Panc1 (cell line): Measurements from ENCODE around the gene PCYT1B.

ENCODE experiments used
- POLR2AphosphoS5 ChIP-seq: IDR thresholded peaks from 2 replicates; pipeline ENCODE4 v1.6.1; 2012; ENCODE audit warnings: mild to moderate bottlenecking, low read depth, low read length, moderate library complexity
- SIN3A ChIP-seq: IDR thresholded peaks from 2 replicates; pipeline ENCODE4 v1.6.1; 2012; ENCODE audit warnings: low read depth, mild to moderate bottlenecking, low read length, moderate library complexity, borderline replicate concordance; ENCODE audit not compliant: insufficient read depth
- TCF7L2 ChIP-seq: IDR thresholded peaks from 2 replicates; pipeline ENCODE4 v1.6.1; 2011; ENCODE audit warnings: mild to moderate bottlenecking, low read depth, low read length, inconsistent platforms
- TF ChIP-seq, protein P1 (sequence below), 2 experiments: IDR thresholded peaks; 2 replicates each; pipeline ENCODE4 v1.6.1; 2011 to 2012; ENCODE audit warnings: low read depth in 2 of 2, control low read depth in 1 of 2, low read length in 1 of 2, mild to moderate bottlenecking in 1 of 2, moderate library complexity in 1 of 2; ENCODE audit not compliant: insufficient read depth in 1 of 2
- TF ChIP-seq, protein P2 (sequence below): fragments of 450-650 bp; IDR thresholded peaks from 2 replicates; pipeline ENCODE4 v1.5.1; 2017; ENCODE audit warnings: mild to moderate bottlenecking

DNA sequence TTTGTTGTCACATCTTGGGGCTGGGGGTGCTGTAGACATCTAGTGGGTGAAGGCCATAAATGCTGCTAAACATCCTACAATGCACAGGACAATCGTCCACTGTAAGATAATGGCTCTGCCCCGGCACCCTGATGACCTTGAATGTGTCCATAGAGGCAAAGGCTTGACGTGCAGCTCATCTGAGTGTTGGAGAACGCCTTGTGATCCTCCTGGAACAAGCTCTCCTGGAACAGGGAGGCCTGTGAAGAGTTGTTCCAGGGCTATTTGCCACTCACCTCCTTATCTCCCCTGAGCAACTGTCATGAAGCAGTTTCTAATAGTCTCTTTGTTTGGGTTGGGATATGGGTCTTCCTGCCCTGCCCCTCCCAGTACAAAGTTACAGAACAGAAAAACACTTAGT lies 15.2 kb upstream of the PCYT1B start:
- TF ChIP-seq, protein P1, sequence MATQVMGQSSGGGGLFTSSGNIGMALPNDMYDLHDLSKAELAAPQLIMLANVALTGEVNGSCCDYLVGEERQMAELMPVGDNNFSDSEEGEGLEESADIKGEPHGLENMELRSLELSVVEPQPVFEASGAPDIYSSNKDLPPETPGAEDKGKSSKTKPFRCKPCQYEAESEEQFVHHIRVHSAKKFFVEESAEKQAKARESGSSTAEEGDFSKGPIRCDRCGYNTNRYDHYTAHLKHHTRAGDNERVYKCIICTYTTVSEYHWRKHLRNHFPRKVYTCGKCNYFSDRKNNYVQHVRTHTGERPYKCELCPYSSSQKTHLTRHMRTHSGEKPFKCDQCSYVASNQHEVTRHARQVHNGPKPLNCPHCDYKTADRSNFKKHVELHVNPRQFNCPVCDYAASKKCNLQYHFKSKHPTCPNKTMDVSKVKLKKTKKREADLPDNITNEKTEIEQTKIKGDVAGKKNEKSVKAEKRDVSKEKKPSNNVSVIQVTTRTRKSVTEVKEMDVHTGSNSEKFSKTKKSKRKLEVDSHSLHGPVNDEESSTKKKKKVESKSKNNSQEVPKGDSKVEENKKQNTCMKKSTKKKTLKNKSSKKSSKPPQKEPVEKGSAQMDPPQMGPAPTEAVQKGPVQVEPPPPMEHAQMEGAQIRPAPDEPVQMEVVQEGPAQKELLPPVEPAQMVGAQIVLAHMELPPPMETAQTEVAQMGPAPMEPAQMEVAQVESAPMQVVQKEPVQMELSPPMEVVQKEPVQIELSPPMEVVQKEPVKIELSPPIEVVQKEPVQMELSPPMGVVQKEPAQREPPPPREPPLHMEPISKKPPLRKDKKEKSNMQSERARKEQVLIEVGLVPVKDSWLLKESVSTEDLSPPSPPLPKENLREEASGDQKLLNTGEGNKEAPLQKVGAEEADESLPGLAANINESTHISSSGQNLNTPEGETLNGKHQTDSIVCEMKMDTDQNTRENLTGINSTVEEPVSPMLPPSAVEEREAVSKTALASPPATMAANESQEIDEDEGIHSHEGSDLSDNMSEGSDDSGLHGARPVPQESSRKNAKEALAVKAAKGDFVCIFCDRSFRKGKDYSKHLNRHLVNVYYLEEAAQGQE (IDR thresholded peaks at IDR 0.05; ENCODE audit: insufficient read depth in 1 of 2, low read depth in 2 of 2, low read length in 1 of 2), result no peak
- TF ChIP-seq, protein P2, sequence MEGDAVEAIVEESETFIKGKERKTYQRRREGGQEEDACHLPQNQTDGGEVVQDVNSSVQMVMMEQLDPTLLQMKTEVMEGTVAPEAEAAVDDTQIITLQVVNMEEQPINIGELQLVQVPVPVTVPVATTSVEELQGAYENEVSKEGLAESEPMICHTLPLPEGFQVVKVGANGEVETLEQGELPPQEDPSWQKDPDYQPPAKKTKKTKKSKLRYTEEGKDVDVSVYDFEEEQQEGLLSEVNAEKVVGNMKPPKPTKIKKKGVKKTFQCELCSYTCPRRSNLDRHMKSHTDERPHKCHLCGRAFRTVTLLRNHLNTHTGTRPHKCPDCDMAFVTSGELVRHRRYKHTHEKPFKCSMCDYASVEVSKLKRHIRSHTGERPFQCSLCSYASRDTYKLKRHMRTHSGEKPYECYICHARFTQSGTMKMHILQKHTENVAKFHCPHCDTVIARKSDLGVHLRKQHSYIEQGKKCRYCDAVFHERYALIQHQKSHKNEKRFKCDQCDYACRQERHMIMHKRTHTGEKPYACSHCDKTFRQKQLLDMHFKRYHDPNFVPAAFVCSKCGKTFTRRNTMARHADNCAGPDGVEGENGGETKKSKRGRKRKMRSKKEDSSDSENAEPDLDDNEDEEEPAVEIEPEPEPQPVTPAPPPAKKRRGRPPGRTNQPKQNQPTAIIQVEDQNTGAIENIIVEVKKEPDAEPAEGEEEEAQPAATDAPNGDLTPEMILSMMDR, result no peak
- TF ChIP-seq TCF7L2 (no peak), POLR2AphosphoS5 (no peak), SIN3A (no peak)
